HG03342 (cell line): ENCODE results near the gene TMIGD2.
A peak's percentile ranks its signal among the peaks of the same experiment; 100 is the strongest.
"Not testable (repeated sequence)": the region's sequence is repeated elsewhere in the genome, so short reads cannot be mapped to it uniquely, and the experiment has no call there.

ENCODE experiments used
- ATAC-seq: cut with Tn5 transposase; IDR thresholded peaks from one replicate; pipeline ENCODE4 v1.9.1; 2021; ENCODE audit warnings: mild to moderate bottlenecking, moderate library complexity; ENCODE audit not compliant: unreplicated experiment

TMIGD2 gene, protein sequence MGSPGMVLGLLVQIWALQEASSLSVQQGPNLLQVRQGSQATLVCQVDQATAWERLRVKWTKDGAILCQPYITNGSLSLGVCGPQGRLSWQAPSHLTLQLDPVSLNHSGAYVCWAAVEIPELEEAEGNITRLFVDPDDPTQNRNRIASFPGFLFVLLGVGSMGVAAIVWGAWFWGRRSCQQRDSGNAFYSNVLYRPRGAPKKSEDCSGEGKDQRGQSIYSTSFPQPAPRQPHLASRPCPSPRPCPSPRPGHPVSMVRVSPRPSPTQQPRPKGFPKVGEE

DNA sequence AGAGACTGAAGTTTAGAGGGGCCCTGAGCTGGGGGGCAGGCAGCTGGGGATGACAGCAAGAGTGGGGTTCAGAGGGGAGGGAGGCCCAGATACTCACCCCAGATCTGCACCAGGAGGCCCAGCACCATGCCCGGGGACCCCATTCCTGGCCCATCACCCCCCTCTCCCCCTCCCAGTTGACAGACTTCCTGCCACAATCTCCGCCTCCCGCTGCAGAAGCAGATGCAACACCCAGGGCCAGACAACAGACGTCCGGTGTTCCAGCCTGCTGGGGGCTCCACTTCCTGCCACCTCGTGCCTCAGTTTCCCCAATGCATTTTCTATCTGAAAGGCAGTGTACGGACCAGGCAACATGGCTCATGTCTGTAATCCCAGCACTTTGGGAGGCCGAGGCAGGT, at the start of gene TMIGD2:
Gene TMIGD2 (minus strand): TSS at position 147 of the 398 bp plus-strand sequence. CDS start 4 bp downstream, at position 143.
- no peak for ATAC-seq

GRCh38 chr19:4350726-4351125, 48.5 kb upstream of the TMIGD2 start:
- no peak for ATAC-seq

DNA sequence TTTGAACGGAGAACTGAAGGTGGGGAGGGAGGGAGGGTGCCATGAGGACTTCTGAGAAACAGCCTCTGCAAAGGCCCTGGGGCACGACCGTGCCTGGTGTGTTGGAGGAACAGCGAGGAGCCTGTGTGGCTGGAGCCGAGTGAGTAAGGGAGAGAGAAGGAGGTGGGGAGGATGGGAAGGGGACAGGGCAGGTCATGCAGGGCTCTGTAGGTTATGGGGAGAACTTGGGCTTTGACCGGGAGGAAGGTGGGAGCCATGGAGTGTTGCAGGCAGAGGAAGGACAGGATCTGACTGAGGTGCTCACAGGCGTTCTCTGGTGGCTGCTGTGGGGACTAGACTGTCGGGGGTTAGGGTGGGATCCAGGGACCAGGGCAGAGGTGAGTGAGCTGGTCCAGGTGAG, 47.9 kb upstream of the TMIGD2 start:
- ATAC-seq: no peak

DNA sequence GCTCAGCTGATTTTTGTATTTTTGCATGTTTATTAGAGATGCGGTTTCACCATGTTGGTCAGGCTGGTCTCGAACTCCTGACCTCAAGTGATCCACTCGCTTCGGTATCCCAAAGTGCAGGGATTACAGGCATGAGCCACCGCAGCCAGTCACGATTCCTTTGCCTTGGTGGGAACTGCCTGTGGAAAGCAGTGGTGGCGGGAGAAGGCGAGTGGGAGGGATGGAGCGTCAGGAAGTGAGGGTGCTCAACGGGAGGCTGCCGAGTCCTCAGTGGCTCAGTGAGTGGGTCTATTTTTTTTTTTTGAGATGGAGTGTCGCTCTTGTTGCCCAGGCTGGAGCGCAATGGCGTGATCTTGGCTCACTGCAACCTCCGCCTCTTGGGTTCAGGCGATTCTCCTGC, 47.0 kb upstream of the TMIGD2 start:
- ATAC-seq: not testable (repeated sequence)

DNA sequence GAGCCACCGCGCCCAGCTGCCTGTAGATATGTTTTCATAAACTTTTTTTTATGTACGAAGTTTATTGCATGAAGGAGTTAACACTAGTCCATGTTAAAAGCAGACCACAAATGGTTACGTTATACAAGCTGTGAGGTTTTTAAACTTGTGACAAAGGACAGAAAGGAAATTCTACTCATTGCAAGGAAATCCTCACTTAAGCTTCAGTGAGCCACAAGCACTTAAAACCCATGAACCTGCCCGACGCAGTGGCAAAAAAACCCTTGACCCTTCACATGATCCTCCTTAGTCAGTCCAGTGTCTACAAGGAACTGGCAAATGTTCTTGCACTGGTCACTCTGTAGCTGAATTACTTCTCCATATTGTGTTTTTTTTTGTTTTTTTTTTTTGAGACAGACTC, 45.3 kb upstream of the TMIGD2 start:
- no peak for ATAC-seq

DNA sequence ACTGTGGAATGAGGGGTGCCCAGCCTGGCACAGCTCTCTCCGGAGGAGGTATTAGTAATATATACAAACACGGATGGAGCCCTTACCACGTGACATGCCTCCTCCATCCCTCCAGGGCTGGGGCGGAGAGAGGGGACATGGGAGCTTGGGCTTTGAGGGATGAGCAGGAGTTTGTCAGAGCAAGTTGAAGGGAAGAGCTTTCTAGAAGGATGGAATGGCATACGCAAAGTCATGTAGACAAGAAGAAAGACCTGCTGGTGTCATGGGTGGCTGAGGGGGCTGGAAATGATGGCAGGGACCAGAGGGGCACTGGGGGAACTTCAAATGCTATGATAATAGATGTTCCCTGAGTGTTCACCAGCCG, 43.8 kb upstream of the TMIGD2 start:
- no peak for ATAC-seq

GRCh38 chr19:4345342-4346019, 43.3 kb upstream of the TMIGD2 start:
- no peak for ATAC-seq

DNA sequence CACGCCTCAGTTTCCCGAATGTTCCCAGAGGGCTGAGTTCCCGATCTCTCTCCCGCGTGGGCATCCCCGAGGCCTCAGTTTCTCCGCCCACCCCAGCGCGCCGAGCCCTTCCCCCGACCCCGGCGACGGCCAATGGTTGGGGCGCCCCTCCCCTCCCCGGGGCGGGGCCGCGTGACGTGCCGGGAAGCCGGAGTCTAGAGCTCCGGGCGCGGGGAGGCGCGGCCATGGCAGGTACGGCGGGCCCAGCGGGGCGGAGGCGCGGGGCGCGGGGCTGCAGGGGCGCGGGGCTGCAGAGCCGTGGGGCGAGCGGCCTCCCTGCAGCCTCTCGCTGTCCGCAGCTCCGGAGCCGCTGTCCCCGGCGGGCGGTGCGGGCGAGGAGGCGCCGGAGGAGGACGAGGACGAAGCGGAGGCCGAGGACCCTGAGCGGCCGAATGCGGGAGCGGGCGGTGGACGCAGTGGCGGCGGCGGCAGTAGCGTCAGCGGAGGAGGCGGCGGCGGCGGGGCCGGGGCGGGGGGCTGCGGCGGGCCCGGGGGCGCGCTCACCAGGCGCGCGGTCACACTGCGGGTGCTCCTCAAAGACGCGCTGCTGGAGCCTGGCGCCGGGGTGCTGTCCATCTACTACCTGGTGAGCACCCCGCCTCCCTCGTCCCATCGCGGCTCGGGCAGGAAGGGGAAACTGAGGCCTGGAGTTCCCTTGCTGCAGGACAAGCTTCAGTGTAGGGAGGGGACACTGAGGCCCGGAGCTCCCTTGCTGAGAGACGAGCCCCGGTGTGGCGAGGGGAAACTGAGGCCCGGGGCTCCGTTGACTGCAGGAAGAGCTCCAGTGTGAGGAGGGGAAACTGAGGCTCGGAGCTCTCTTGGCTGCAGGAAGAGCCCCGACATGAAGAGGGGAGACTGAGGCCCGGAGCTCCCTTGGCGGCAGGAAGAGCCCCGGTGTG, 41.5 kb upstream of the TMIGD2 start, which contains the start of gene MPND:
Gene MPND (plus strand): TSS at position 193 of the 938 bp plus-strand sequence. CDS start 32 bp downstream, at position 225.
- peak; percentile 48 for ATAC-seq

DNA sequence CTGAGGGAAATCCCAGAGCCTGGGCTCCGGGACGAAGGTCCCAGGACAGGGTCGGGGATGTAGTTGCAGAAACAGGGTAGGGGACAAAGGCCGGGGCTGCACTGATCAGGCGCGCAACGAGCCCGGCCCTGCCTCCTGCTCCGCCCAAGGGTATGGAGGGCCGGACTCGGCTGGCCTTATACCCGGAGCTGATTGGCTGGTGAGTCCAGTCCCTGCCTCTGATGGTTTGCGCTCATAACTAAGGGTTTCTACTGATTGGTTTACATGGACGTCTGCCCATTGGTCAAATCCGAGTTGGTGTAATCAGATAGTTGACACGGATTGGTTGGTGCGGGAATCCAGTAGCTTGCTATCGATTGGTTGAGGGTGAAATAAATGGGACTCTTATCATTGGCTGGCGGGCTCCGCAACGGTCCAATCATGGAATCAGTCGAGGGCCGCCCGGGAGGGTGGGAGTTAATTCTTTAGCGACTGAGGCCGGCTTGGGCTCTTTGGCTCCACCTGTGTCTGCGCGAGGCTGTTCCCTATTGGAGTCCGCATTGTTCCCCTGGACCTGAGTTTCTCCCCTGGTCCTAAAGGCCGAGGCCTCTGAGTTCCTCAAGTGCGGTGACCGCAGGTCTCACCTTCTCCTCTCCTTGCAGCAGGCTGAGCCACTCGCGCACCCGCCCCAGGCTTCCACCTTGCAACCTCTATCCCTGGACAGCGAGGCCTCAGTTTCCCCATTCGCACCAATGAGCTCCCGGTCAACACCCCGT, 40.6 kb upstream of the TMIGD2 start:
- ATAC-seq: peak; percentile 88

DNA sequence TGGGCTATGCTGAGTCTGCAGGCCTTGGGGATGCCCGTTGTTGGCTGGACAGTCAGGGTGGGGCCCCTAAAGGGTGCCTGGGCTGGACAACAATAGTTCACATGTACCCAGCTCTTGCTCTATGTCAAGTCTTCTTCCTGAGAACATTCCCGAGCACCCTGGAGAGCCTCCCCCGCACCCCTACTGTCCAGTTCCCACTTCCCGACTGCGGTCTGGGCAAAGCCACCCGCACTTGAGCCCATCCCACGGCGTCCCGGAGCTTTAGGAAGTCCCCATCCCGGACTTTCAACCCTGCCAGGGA, 40.1 kb upstream of the TMIGD2 start:
- no peak for ATAC-seq

- ATAC-seq: no peak
Observed at GRCh38 chr19:4338441-4339355, 36.5 kb upstream of the TMIGD2 start, which contains the start of gene STAP2. Gene STAP2, minus strand, starts transcription at chr19:4338827. Its CDS starts 74 bp downstream, at chr19:4338753.

DNA sequence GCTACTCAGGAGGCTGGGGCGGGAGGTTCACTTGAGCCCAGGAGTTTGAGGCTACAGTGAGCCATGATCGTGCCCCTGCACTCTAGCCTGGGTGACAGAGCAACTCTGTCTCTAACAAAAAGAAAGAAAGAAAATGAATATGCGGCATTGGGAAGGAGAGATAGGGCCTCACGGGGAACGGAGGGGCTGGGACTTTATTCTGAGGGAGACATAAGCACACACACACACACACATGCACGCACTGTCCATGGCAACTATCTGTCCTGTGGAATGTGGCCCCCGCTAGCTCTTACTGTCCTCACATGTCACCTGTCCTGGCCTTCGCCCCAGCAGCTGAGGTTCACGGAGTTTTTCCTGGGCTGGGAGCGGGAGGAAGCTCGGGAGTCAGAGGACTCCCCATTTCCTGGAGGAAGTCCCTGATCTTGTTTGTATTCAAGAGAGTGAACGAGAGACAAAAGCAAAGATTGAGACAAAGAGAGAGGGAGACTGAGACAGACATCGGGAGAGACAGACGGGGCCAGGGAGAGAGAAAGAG, 35.8 kb upstream of the TMIGD2 start:
- ATAC-seq: no peak

DNA sequence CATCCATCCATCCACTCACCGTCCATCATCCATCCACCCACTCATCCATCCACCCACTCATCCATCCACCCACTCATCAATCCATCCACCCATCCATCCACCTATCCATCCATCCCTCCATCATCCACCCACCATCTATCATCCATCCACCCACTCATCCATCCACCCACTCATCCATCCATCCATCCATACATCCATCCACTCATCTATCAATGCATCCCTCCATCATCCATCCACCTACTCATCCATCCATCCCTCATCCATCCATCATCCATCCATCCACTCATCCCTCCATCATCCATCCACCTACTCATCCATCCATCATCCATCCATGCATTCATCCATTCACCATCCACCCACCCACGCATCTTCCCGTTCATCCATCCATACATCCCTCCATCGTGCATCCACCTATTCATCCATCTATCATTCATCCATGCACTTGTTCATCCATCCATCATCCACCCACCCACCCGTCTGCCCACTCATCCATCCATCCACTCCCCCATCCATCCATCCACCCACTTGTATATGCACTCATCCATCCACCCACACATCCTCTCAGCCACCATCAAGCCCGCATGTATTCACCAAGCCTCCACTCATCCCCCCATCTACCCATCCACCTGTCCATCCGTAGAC, 32.9 kb upstream of the TMIGD2 start:
- no peak for ATAC-seq

GRCh38 chr19:4329858-4330257, 27.7 kb upstream of the TMIGD2 start:
- no peak for ATAC-seq

- not testable (repeated sequence) for ATAC-seq
Observed at GRCh38 chr19:4328991-4329681, 26.9 kb upstream of the TMIGD2 start.

DNA sequence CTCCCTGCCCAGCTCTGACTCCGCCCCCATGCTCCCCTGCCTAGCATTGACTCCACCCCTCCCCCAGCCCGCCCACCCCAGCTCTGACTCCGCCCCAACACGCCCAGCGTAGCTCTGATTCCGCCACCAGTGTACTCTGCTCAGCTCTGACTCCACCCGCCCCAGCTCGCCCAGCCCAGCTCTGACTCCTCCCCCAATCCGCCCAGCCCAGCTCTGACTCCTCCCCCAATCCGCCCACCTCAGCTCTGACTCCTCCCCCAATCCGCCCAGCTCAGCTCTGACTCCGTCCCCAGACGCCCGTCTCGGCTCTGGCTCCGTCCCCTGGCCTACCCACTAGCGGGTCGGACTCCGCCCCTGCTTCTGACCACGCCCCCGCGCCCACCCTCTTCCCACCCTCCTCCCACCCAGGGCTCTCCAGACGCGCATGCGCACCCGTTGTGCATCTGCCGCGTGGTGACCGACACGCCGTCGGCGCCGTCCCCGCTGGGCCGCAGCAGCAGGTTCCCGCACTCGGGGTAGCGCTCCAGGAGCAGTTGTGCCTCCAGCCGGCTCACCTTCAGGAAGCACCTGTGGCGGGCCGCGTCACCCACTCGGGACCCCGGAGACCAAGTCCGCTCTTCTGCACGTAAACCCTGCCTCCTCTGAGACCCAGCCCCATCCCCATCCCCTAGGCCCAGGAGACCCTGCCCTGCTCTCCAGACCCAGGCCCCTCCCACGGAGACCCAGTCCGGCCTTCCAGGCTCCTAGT, 26.2 kb upstream of the TMIGD2 start:
- ATAC-seq: peak; percentile 77

GRCh38 chr19:4327877-4328242, 25.7 kb upstream of the TMIGD2 start:
- no peak for ATAC-seq
